Mucosa of descending colon (tissue), 3 donors: ENCODE results near the gene TEX13C. TPM values are rescaled to one million over a fixed set of nuclear protein-coding genes. Genes with fewer than 3 reads are reported as not detected.

Experiments
- ATAC-seq: fragments of 200-7000 bp; cut with Tn5 transposase; one replicate; pipeline ENCODE4 v1.9.1; 2020; ENCODE audit warnings: mild to moderate bottlenecking, moderate library complexity
- DNase-seq, 3 donors: peaks; one replicate each; pipeline ENCODE4 v3.0.0-alpha.2; 2020
- H3K36me3 ChIP-seq: fragments of 200-600 bp; one replicate; pipeline ENCODE4 v1.8.0; 2021; ENCODE audit warnings: low read depth, mild to moderate bottlenecking
- H3K4me1 ChIP-seq: fragments of 200-600 bp; one replicate; pipeline ENCODE4 v1.8.0; 2021; ENCODE audit warnings: low read depth, mild to moderate bottlenecking
- H3K4me3 ChIP-seq: fragments of 200-600 bp; one replicate; pipeline ENCODE4 v1.8.0; 2021; ENCODE audit warnings: mild to moderate bottlenecking
- H3K9me3 ChIP-seq: fragments of 200-600 bp; one replicate; pipeline ENCODE4 v1.8.0; 2021; ENCODE audit warnings: mild to moderate bottlenecking
- intact Hi-C, 2 donors: fragments of 100-400 bp; cut with DNase I in 1 of 2; cut with micrococcal nuclease in 1 of 2; formaldehyde crosslinking; loops; one replicate each; pipeline versions ENCODE4 v1.11.0 to v1.11.1; 2022; cut with DNase I, micrococcal nuclease
- total RNA-seq, 3 donors: library from RNA; stranded (reverse); fragmentation: NEBNext Ultra II Directional in 2 of 3; extraction: Animal tissue kit (Norgen Biotek cat#: 25700) in 2 of 3; gene quantifications; one replicate each; pipeline versions ENCODE4 v1.2.1 to v1.2.4, GENCODE V29; 2021 to 2023
- TF ChIP-seq, protein P1 (sequence below): fragments of 200-600 bp; IDR thresholded peaks from one replicate; pipeline ENCODE4 v1.8.0; 2022; ENCODE audit warnings: antibody characterized with exemption, mild to moderate bottlenecking
- donor health status: DM: no; HTN: no; CAD: no; lungs with moderate emphysema.
- donor health status: DM: no; HTN: no; CAD: no.
- donor health status: DM: no; HTN: yes; CAD: no.

Gene TEX13C
- total RNA-seq, 3 donors from 2014 or later: not detected

DNA sequence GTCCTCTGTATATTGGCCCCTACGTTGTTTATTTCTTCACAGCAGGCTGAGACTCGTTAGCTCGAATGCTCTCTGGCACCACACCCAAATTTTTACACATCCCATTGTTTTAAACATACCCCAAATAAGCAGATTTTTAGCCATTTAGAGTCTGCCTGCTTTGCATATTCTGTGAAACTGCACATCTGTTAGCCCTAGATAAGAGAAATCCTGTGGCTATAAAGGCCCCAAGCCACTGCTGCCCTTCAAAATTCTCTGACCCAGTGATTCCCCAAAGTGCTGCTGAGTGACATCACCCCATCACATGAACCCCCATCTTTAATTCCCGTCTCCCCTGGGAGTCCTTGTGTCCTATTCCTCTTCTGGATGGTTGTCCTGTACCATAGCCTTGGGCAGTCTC is 20.8 kb downstream of the TEX13C start:
- DNase-seq (no peak), ATAC-seq (no peak)
- intact Hi-C loops: no loop called here
- H3K36me3 ChIP-seq: no peaks in the 10 kb centered on the region
- no peak overlapping the region for H3K4me3 ChIP-seq
- TF ChIP-seq, protein P1, sequence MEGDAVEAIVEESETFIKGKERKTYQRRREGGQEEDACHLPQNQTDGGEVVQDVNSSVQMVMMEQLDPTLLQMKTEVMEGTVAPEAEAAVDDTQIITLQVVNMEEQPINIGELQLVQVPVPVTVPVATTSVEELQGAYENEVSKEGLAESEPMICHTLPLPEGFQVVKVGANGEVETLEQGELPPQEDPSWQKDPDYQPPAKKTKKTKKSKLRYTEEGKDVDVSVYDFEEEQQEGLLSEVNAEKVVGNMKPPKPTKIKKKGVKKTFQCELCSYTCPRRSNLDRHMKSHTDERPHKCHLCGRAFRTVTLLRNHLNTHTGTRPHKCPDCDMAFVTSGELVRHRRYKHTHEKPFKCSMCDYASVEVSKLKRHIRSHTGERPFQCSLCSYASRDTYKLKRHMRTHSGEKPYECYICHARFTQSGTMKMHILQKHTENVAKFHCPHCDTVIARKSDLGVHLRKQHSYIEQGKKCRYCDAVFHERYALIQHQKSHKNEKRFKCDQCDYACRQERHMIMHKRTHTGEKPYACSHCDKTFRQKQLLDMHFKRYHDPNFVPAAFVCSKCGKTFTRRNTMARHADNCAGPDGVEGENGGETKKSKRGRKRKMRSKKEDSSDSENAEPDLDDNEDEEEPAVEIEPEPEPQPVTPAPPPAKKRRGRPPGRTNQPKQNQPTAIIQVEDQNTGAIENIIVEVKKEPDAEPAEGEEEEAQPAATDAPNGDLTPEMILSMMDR: no peak
- no peaks in the 10 kb centered on the region for H3K9me3 ChIP-seq
- no peaks in the 10 kb centered on the region for H3K4me1 ChIP-seq

DNA sequence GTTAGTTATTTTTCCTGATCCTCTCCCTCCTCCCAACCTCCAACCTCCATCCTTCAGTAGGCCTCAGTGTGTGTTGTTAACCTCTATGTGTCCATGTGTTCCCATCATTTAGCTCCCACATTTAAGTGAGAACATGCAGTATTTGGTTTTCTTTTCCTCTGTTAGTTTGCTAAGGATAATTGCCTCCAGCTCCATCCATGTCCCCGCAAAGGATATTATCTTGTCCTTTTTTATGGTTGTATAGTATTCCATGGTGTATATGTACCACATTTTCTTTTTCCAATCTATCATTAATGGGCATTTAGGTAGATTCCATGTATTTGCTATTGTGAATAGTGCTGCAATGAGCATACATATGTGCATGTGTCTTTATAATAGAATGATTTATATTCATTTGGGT is 54.5 kb downstream of the TEX13C start:
- Histone ChIP-seq H3K36me3 (no peaks in the 10 kb centered on the region), H3K4me3 (no peak overlapping the region), H3K4me1 (no peaks in the 10 kb centered on the region), H3K9me3 (no peaks in the 10 kb centered on the region)
- no peak for ATAC-seq
- intact Hi-C loops: no loop called here
- TF ChIP-seq, protein P1: no peak
- no peak for DNase-seq
